Activated T-cell treated with anti-CD3 and anti-CD28 coated beads, Interleukin-2, amount 50 U/mL, for 24 hours (primary cell): ENCODE data around the gene MPC1.
"Not testable (repeated sequence)": the region's sequence is repeated elsewhere in the genome, so short reads cannot be mapped to it uniquely, and the experiment has no call there.

ENCODE experiments used
- DNase-seq: peaks from one replicate; pipeline ENCODE4 v3.0.0-alpha.2; 2020
- H3K27ac Mint-ChIP-seq: 2 replicates; pipeline ENCODE4 v1.8.0; 2020; ENCODE audit warnings: mild to moderate bottlenecking, mixed read lengths
- H3K27me3 Mint-ChIP-seq: 2 replicates; pipeline ENCODE4 v1.8.0; 2020; ENCODE audit warnings: mixed read lengths
- H3K36me3 Mint-ChIP-seq: 2 replicates; pipeline ENCODE4 v1.8.0; 2020; ENCODE audit warnings: low read depth, mixed read lengths
- H3K4me1 Mint-ChIP-seq: 2 replicates; pipeline ENCODE4 v1.8.0; 2020; ENCODE audit warnings: low read depth, mixed read lengths
- H3K4me3 Mint-ChIP-seq: 2 replicates; pipeline ENCODE4 v1.8.0; 2020; ENCODE audit warnings: mild to moderate bottlenecking, moderate library complexity, mixed read lengths
- H3K9me3 Mint-ChIP-seq: 2 replicates; pipeline ENCODE4 v1.8.0; 2020; ENCODE audit warnings: mixed read lengths

The MPC1 gene

GRCh38 chr6:166353507-166353906 is 29.2 kb downstream of the MPC1 start:
- Mint-ChIP-seq H3K4me3 (no peak overlapping the region), H3K27me3 (peaks cover 10% of the 10 kb centered on the region), H3K27ac (no peak overlapping the region), H3K36me3 (no peaks in the 10 kb centered on the region), H3K4me1 (peaks cover 2% of the 10 kb centered on the region), H3K9me3 (peaks cover 12% of the 10 kb centered on the region)
- no peak for DNase-seq

DNA sequence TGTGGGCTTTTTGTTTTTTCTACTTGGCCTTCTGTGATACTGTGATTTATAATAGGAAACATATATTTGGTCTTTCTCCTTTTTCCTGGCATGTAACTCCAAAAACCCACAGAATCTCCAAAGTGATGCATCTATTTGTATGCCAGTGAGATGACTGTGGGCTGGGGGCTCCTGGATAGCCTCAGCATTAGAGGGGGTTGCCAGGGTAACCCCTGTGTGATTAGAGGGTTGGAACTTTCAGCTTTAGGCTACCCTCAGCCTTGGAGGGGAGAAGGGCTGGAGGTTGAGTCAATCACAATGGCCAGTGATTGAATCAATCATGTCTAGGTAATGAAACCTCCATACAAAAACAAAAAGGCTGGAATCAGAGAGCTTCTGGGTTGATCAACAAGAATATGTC is 29.8 kb downstream of the MPC1 start:
- H3K4me3 Mint-ChIP-seq = no peak overlapping the region
- H3K9me3 Mint-ChIP-seq = peaks cover 12% of the 10 kb centered on the region
- no peak overlapping the region for H3K27ac Mint-ChIP-seq
- H3K27me3 Mint-ChIP-seq = peaks cover 5% of the 10 kb centered on the region
- H3K36me3 Mint-ChIP-seq = no peaks in the 10 kb centered on the region
- H3K4me1 Mint-ChIP-seq = peaks cover 8% of the 10 kb centered on the region
- DNase-seq = no peak

DNA sequence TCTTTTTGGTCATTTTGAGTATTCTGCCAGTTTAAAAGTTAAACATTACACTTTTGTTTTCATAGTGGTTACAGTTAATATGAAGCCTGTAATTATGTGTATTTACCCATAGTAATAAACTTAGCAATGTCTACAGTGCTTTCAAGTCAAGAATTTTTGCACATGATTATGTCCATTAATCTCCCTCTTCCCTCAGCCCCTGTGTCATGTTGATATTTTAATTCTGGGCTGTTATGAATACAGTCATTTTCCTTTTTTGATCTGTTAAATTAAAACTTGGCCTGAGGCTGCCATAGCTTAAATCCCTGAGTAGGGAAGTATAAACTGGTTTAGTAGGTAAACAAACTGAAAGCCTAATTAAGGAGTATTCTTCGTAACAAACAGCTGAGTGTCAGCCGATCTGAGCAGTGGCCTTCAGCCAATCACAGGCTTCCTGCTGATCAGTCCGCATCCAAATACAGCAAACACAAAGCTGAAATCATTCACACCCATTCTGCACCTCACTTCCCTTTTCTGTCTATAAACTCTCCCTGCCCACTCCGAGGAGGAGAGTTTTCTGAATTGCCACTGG is 30.9 kb downstream of the MPC1 start:
- Mint-ChIP-seq H3K9me3 (peaks cover 12% of the 10 kb centered on the region), H3K4me1 (peaks cover 14% of the 10 kb centered on the region), H3K4me3 (no peak overlapping the region), H3K27ac (no peak overlapping the region), H3K36me3 (no peaks in the 10 kb centered on the region), H3K27me3 (peaks cover 3% of the 10 kb centered on the region)
- DNase-seq = no peak

DNA sequence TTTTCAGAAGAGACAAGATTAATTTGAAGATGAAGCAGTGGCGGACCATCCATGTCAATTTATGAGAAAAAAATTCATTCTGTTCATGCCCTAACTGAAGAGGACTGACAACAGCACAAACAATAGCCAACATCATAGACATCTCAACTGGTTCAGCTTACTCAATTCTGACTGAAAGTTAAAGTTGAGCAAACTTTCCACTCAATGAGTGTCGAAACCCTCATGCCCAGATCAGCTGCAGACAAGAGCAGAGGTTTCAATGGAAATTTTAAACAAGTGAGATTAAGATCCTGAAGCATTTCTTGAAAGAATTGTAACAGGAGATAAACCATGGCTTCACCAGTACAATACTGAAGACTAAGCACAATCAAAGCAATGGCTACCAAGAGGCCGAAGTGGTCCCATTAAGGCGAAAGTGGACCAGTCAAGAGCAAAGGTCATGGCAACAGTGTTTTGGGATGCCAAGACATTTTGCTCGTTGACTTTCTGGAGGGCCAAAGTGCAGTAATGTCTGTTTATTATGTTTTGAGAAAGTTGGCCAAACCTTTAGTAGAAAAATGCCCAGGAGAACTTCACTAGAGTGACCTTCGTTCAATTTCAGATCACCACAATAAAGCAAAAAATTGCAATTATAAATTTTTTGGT is 34.3 kb downstream of the MPC1 start:
- Mint-ChIP-seq H3K27ac (peak overlapping the region; percentile 31), H3K4me1 (peaks cover 15% of the 10 kb centered on the region), H3K4me3 (no peak overlapping the region), H3K36me3 (no peaks in the 10 kb centered on the region), H3K9me3 (peaks cover 12% of the 10 kb centered on the region), H3K27me3 (no peaks in the 10 kb centered on the region)
- no peak for DNase-seq

GRCh38 chr6:166346965-166347364 is 35.8 kb downstream of the MPC1 start:
- Mint-ChIP-seq H3K27me3 (no peaks in the 10 kb centered on the region), H3K36me3 (peaks cover 5% of the 10 kb centered on the region), H3K4me1 (peaks cover 19% of the 10 kb centered on the region), H3K9me3 (peaks cover 12% of the 10 kb centered on the region), H3K4me3 (no peak overlapping the region), H3K27ac (no peak overlapping the region)
- DNase-seq = no peak

DNA sequence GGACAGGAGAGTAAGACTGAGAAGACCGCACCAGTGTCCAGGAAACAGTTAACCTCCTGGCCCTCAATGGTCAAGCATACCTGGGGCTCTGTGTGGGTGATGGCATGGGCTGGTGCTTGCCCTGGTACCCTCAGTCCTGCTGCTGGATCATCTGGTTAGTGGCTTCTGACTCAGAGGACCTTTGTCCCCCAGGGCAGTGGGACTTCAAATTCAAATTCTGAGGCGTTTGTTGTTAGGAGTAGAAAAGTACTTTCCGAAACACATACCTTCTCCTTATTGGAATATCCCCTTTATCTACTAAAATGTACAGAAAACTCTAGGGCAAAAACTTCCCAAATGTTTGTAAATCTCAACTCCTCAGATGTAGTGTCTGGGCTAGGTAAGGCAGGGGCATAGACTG is 36.3 kb downstream of the MPC1 start:
- peaks cover 8% of the 10 kb centered on the region for H3K36me3 Mint-ChIP-seq
- peaks cover 8% of the 10 kb centered on the region for H3K9me3 Mint-ChIP-seq
- H3K4me3 Mint-ChIP-seq = no peak overlapping the region
- peaks cover 20% of the 10 kb centered on the region for H3K4me1 Mint-ChIP-seq
- H3K27ac Mint-ChIP-seq = no peak overlapping the region
- no peak for DNase-seq
- H3K27me3 Mint-ChIP-seq = no peaks in the 10 kb centered on the region

GRCh38 chr6:166345672-166346071 is 37.1 kb downstream of the MPC1 start:
- H3K27ac Mint-ChIP-seq, DNase-seq, H3K4me3 Mint-ChIP-seq, H3K27me3 Mint-ChIP-seq, H3K36me3 Mint-ChIP-seq, H3K9me3 Mint-ChIP-seq: not testable (repeated sequence)
- peaks cover 21% of the 10 kb centered on the region for H3K4me1 Mint-ChIP-seq

DNA sequence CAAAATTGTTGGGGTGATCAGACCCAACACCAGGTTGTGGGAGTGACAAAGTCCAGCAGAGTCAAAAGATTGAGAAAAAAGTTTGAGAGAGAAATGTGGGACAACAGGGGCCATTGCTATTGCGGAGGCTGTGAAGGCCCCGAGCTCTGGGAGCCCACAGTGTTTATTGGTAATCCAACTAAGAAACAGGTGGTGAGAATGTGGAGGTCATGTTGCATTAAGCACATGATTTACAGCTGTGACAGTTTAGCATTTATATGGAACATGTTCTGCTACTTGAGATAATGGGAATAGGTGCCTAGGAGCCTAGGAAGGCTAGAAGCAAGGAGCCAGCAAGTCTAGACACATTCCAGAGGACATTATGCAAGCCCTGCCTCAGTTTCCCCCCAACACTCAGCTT is 37.8 kb downstream of the MPC1 start:
- not testable (repeated sequence) for H3K27me3 Mint-ChIP-seq, H3K4me3 Mint-ChIP-seq, H3K9me3 Mint-ChIP-seq, H3K36me3 Mint-ChIP-seq, H3K27ac Mint-ChIP-seq, DNase-seq
- peaks cover 21% of the 10 kb centered on the region for H3K4me1 Mint-ChIP-seq

GRCh38 chr6:166344240-166344639 is 38.5 kb downstream of the MPC1 start:
- no peak overlapping the region for H3K27ac Mint-ChIP-seq
- H3K4me3 Mint-ChIP-seq = no peak overlapping the region
- H3K36me3 Mint-ChIP-seq = peaks cover 8% of the 10 kb centered on the region
- peaks cover 21% of the 10 kb centered on the region for H3K4me1 Mint-ChIP-seq
- no peaks in the 10 kb centered on the region for H3K27me3 Mint-ChIP-seq
- no peaks in the 10 kb centered on the region for H3K9me3 Mint-ChIP-seq
- no peak for DNase-seq

DNA sequence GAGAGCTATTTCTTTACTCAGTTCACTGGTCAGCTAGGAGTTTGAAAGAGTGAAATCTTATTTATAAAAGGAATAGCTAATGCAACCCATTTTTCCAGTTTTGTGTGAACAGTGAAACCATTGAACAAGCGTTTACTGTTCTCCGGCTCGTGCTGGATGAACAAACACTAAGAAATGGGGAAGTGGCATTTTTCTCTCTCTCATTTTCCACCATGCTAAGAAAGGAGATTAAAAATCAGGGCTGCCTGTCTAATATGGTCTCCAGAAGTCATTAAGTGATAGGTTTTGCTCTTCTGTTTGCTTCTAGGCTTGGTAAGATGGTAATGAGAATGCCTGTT is 39.6 kb downstream of the MPC1 start:
- no peaks in the 10 kb centered on the region for H3K27me3 Mint-ChIP-seq
- H3K36me3 Mint-ChIP-seq = peaks cover 8% of the 10 kb centered on the region
- H3K4me3 Mint-ChIP-seq = peak overlapping the region; percentile 94
- no peaks in the 10 kb centered on the region for H3K9me3 Mint-ChIP-seq
- DNase-seq = no peak
- H3K4me1 Mint-ChIP-seq = peaks cover 16% of the 10 kb centered on the region
- peak overlapping the region; percentile 94 for H3K27ac Mint-ChIP-seq

- Mint-ChIP-seq H3K36me3 (peaks cover 8% of the 10 kb centered on the region), H3K4me3 (peak within 1 kb of the TSS; percentile 94), H3K9me3 (no peaks in the 10 kb centered on the region), H3K4me1 (peaks cover 11% of the 10 kb centered on the region), H3K27me3 (no peaks in the 10 kb centered on the region), H3K27ac (peak within 1 kb of the TSS; percentile 94)
- DNase-seq = peak; percentile 88
Observed at GRCh38 chr6:166342349-166343149, 40.2 kb downstream of the MPC1 start, which contains the start of gene SFT2D1. SFT2D1 (minus strand) TSS chr6:166342545; CDS start chr6:166342481, 64 bp downstream.

DNA sequence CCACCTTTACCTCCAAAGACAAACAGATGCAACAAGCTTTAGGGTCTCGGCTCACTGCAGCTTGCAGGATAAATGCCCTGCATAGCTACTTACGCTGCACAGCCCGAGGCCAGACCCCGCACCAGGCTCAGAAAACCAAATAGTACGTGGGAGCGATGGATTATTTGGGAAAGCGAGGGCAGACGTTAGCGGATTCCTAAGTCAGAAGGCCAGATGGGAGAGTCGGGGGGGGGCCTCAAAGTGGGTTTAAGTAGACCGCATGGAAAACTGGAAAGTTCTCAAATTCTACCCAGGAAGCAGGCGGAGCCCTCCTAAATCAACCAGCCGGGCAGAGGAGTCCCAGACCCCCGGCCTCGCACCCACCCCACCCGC is 40.8 kb downstream of the MPC1 start:
- no peaks in the 10 kb centered on the region for H3K27me3 Mint-ChIP-seq
- H3K36me3 Mint-ChIP-seq = peaks cover 8% of the 10 kb centered on the region
- H3K4me1 Mint-ChIP-seq = peaks cover 7% of the 10 kb centered on the region
- peak overlapping the region; percentile 94 for H3K27ac Mint-ChIP-seq
- H3K4me3 Mint-ChIP-seq = peak overlapping the region; percentile 94
- no peak for DNase-seq
- no peaks in the 10 kb centered on the region for H3K9me3 Mint-ChIP-seq

GRCh38 chr6:166341464-166341863 is 41.3 kb downstream of the MPC1 start:
- Mint-ChIP-seq H3K9me3 (no peaks in the 10 kb centered on the region), H3K4me1 (peaks cover 12% of the 10 kb centered on the region), H3K36me3 (peaks cover 8% of the 10 kb centered on the region), H3K27me3 (no peaks in the 10 kb centered on the region), H3K27ac (peak overlapping the region; percentile 94), H3K4me3 (peak overlapping the region; percentile 94)
- DNase-seq = no peak

DNA sequence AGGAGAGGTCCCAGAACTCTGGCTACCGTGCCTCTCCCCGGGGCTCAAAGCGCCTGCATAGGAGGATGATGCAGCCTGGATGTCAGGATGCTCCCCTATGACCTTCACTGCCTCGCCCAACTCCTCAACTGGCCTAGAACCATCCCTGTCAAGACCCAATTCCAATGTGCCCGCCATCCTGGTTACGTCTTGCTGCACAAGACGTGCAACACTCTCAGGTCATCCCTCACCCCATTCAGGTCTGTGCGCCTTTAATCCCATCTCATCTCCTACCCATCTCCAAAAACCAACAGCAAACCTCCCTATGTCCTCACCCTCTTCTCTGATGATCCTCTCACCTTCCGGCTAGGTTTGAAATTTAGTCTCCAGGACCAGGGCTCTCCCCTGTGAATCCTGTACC is 43.9 kb downstream of the MPC1 start:
- Mint-ChIP-seq H3K4me1 (peaks cover 38% of the 10 kb centered on the region), H3K36me3 (peaks cover 12% of the 10 kb centered on the region), H3K27me3 (no peaks in the 10 kb centered on the region), H3K9me3 (no peaks in the 10 kb centered on the region), H3K27ac (no peak overlapping the region), H3K4me3 (no peak overlapping the region)
- no peak for DNase-seq

GRCh38 chr6:166336847-166337246 is 45.9 kb downstream of the MPC1 start:
- H3K4me3 Mint-ChIP-seq = no peak overlapping the region
- H3K27ac Mint-ChIP-seq = no peak overlapping the region
- no peak for DNase-seq
- H3K27me3 Mint-ChIP-seq = no peaks in the 10 kb centered on the region
- H3K4me1 Mint-ChIP-seq = peaks cover 53% of the 10 kb centered on the region
- H3K36me3 Mint-ChIP-seq = peaks cover 20% of the 10 kb centered on the region
- no peaks in the 10 kb centered on the region for H3K9me3 Mint-ChIP-seq
